MM.1S (cell line): ENCODE data around the gene AVPR1B.

Source experiments
- CTCF ChIP-seq: fragments of 300-600 bp; sonication (generic); IDR thresholded peaks from 2 replicates; pipeline ENCODE4 v1.5.1; 2016; ENCODE audit warnings: antibody characterized with exemption, low read length, mixed read lengths
- EZH2phosphoT487 ChIP-seq: fragments of 300-600 bp; sonication (generic); IDR thresholded peaks from 2 replicates; pipeline ENCODE4 v1.6.1; 2018; ENCODE audit warnings: antibody characterized with exemption, low read length

- TF ChIP-seq CTCF (no peak), EZH2phosphoT487 (no peak)
Measured at GRCh38 chr1:206107168-206107544, 10.0 kb downstream of the AVPR1B start.
